Gastrocnemius medialis (tissue), 4 donors: ENCODE results near the gene PARP12.

Experiments
- POLR2A ChIP-seq, 2 donors: fragments of 450-650 bp; IDR thresholded peaks; one replicate each; pipeline ENCODE4 v1.6.1; 2017; ENCODE audit warnings: antibody characterized with exemption in 2 of 2, mild to moderate bottlenecking in 2 of 2, moderate library complexity in 2 of 2
- TF ChIP-seq, protein P1 (sequence below), 5 experiments: fragments of 450-650 bp in 3 of 5; fragments of 200-600 bp in 2 of 5; sonication (generic) in 2 of 5; IDR thresholded peaks in 4 of 5; conservative IDR thresholded peaks in 1 of 5; 1 replicate in 4 of 5; 2 replicates in 1 of 5; pipeline ENCODE4 v1.5.1; 2016 to 2019; ENCODE audit warnings: antibody characterized with exemption in 5 of 5, mild to moderate bottlenecking in 3 of 5, moderate library complexity in 3 of 5

DNA sequence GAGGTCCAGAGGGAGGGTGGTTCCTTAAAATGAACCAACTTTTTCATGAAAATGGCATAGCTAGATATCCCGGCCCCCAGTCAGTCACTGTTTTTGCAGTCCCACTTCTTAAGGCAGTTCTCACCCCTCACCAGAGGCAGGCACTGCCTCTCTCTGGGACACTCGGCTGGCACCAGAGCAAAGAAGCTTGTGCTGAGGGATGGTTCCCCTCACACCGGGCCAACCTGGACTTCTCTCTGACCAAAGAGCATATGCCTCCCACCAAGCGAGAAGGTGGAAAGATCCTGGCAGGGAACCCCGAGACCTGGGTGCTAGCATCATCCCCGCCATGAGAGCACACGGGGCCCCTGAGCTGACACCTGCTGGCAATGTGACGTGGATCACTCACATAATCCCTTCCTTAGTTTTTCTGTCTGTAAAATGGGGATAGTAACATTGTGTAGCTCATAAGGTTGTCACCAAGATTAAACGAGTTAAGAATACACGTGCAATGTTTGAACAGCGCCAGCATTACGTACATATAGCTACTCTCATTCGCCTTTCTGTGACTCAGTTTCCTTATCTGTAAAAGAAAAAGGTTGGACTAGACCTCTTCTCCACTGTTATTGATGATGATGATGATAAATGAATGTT lies 88.5 kb downstream of the PARP12 start:
- TF ChIP-seq, protein P1, sequence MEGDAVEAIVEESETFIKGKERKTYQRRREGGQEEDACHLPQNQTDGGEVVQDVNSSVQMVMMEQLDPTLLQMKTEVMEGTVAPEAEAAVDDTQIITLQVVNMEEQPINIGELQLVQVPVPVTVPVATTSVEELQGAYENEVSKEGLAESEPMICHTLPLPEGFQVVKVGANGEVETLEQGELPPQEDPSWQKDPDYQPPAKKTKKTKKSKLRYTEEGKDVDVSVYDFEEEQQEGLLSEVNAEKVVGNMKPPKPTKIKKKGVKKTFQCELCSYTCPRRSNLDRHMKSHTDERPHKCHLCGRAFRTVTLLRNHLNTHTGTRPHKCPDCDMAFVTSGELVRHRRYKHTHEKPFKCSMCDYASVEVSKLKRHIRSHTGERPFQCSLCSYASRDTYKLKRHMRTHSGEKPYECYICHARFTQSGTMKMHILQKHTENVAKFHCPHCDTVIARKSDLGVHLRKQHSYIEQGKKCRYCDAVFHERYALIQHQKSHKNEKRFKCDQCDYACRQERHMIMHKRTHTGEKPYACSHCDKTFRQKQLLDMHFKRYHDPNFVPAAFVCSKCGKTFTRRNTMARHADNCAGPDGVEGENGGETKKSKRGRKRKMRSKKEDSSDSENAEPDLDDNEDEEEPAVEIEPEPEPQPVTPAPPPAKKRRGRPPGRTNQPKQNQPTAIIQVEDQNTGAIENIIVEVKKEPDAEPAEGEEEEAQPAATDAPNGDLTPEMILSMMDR (IDR thresholded peaks at IDR 0.05 in 4 of 5, conservative IDR thresholded peaks at IDR 0.05 in 1 of 5) = no peak
- no peak for TF ChIP-seq POLR2A (IDR thresholded peaks at IDR 0.05)
